ENCODE data around the gene UBE2G2.

UBE2G2 gene

GRCh38 chr21:44790368-44790767, 11.3 kb downstream of the UBE2G2 start:
- H3K4me3 ChIP-seq (ENCODE audit: control insufficient read depth, low read depth, low read length): no peak overlapping the region
- TF ChIP-seq CTCF (IDR thresholded peaks at IDR 0.05; ENCODE audit: control insufficient read depth, insufficient read depth, low read depth, low read length, missing control alignments): no peak
- DNase-seq (ENCODE audit: low read depth): no peak

GRCh38 chr21:44789880-44790279, 11.7 kb downstream of the UBE2G2 start:
- H3K4me3 ChIP-seq (ENCODE audit: control insufficient read depth, low read depth, low read length): no peak overlapping the region
- no peak for TF ChIP-seq CTCF (IDR thresholded peaks at IDR 0.05; ENCODE audit: control insufficient read depth, insufficient read depth, low read depth, low read length, missing control alignments)
- peak; percentile 66 for DNase-seq (ENCODE audit: low read depth)

GRCh38 chr21:44785620-44786335, 15.8 kb downstream of the UBE2G2 start:
- TF ChIP-seq CTCF (IDR thresholded peaks at IDR 0.05; ENCODE audit: control insufficient read depth, insufficient read depth, low read depth, low read length, missing control alignments): no peak
- no peak for DNase-seq (ENCODE audit: low read depth)
- H3K4me3 ChIP-seq (ENCODE audit: control insufficient read depth, low read depth, low read length): no peak overlapping the region

- no peak for TF ChIP-seq CTCF (IDR thresholded peaks at IDR 0.05; ENCODE audit: control insufficient read depth, insufficient read depth, low read depth, low read length, missing control alignments)
- H3K4me3 ChIP-seq (ENCODE audit: control insufficient read depth, low read depth, low read length): no peak overlapping the region
These were observed 16.8 kb downstream of the UBE2G2 start for GRCh38 chr21:44784810-44785209.

GRCh38 chr21:44783020-44783696, 18.5 kb downstream of the UBE2G2 start:
- no peak for TF ChIP-seq CTCF (IDR thresholded peaks at IDR 0.05; ENCODE audit: control insufficient read depth, insufficient read depth, low read depth, low read length, missing control alignments)
- no peak overlapping the region for H3K4me3 ChIP-seq (ENCODE audit: control insufficient read depth, low read depth, low read length)
- DNase-seq (ENCODE audit: low read depth): no peak

More at GRCh38 chr21:44784810-44785209, 16.8 kb downstream of the UBE2G2 start:
- no peak for DNase-seq (ENCODE audit: low read depth)

- DNase-seq (ENCODE audit: low read depth): no peak
- H3K4me3 ChIP-seq (ENCODE audit: control insufficient read depth, low read depth, low read length): no peak overlapping the region
- no peak for TF ChIP-seq CTCF (IDR thresholded peaks at IDR 0.05; ENCODE audit: control insufficient read depth, insufficient read depth, low read depth, low read length, missing control alignments)
These were observed 20.7 kb downstream of the UBE2G2 start for GRCh38 chr21:44780767-44781459.

Data from AG09309 (cell line).